ENCODE results near the gene RBM47.

RBM47 gene

DNA sequence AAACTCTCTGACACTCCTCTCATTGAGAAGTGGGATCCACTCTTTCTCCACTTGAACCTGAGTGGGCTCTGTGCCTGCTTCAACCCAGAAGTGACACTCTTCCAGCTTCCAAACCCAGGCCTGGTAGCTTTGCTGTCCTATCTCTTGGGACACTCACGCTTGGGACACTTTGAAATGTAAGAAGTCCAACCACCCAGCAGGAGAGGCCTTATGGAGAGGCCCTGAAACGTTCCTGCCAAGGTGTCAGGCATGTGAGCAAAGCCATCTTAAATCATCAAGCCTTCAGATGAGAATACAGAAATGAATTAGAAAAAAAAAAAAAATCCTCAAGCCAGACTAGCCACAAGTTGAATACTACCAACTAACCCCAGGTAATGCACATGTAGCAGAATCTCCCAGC, 30.2 kb downstream of the RBM47 start:
- no peak overlapping the region for H3K4me3 ChIP-seq (ENCODE audit: low read depth, low read length)
- ChIA-PET POLR2A (no interaction called here), CTCF (interaction anchor here (0.6 kb wide), 1 partner anchor 26 kb away, joined by 3 read pairs; no protein-coding TSS in a partner anchor)
- no peaks in the 10 kb centered on the region for H3K36me3 ChIP-seq (ENCODE audit: control insufficient read depth in 2 of 2, insufficient read depth in 1 of 2, low read length in 2 of 2)
- H3K27ac ChIP-seq (ENCODE audit: extremely low read depth, low read depth, low read length): no peak overlapping the region
- no peaks in the 10 kb centered on the region for H3K9me3 ChIP-seq (ENCODE audit: control insufficient read depth, insufficient read depth, low read depth, low read length)
- TF ChIP-seq ZNF610 (tag by site-specific recombination; IDR thresholded peaks at IDR 0.05; ENCODE audit: borderline replicate concordance): no peak
- TF ChIP-seq ZNF19 (tag by site-specific recombination; IDR thresholded peaks at IDR 0.05; ENCODE audit: low read depth): no peak
- TF ChIP-seq, protein P1, sequence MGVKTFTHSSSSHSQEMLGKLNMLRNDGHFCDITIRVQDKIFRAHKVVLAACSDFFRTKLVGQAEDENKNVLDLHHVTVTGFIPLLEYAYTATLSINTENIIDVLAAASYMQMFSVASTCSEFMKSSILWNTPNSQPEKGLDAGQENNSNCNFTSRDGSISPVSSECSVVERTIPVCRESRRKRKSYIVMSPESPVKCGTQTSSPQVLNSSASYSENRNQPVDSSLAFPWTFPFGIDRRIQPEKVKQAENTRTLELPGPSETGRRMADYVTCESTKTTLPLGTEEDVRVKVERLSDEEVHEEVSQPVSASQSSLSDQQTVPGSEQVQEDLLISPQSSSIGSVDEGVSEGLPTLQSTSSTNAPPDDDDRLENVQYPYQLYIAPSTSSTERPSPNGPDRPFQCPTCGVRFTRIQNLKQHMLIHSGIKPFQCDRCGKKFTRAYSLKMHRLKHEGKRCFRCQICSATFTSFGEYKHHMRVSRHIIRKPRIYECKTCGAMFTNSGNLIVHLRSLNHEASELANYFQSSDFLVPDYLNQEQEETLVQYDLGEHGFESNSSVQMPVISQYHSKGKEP (tag by site-specific recombination; IDR thresholded peaks at IDR 0.05): no peak
- TF ChIP-seq ZNF670 (tag by site-specific recombination; IDR thresholded peaks at IDR 0.05; ENCODE audit: low read depth): no peak
- TF ChIP-seq, protein P2, sequence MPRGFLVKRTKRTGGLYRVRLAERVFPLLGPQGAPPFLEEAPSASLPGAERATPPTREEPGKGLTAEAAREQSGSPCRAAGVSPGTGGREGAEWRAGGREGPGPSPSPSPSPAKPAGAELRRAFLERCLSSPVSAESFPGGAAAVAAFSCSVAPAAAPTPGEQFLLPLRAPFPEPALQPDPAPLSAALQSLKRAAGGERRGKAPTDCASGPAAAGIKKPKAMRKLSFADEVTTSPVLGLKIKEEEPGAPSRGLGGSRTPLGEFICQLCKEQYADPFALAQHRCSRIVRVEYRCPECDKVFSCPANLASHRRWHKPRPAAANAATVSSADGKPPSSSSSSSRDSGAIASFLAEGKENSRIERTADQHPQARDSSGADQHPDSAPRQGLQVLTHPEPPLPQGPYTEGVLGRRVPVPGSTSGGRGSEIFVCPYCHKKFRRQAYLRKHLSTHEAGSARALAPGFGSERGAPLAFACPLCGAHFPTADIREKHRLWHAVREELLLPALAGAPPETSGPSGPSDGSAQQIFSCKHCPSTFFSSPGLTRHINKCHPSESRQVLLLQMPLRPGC (tag by site-specific recombination; IDR thresholded peaks at IDR 0.05): no peak
- TF ChIP-seq, protein P3, sequence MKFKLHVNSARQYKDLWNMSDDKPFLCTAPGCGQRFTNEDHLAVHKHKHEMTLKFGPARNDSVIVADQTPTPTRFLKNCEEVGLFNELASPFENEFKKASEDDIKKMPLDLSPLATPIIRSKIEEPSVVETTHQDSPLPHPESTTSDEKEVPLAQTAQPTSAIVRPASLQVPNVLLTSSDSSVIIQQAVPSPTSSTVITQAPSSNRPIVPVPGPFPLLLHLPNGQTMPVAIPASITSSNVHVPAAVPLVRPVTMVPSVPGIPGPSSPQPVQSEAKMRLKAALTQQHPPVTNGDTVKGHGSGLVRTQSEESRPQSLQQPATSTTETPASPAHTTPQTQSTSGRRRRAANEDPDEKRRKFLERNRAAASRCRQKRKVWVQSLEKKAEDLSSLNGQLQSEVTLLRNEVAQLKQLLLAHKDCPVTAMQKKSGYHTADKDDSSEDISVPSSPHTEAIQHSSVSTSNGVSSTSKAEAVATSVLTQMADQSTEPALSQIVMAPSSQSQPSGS (tag by site-specific recombination; IDR thresholded peaks at IDR 0.05; ENCODE audit: low read depth): no peak
- TF ChIP-seq, protein P4, sequence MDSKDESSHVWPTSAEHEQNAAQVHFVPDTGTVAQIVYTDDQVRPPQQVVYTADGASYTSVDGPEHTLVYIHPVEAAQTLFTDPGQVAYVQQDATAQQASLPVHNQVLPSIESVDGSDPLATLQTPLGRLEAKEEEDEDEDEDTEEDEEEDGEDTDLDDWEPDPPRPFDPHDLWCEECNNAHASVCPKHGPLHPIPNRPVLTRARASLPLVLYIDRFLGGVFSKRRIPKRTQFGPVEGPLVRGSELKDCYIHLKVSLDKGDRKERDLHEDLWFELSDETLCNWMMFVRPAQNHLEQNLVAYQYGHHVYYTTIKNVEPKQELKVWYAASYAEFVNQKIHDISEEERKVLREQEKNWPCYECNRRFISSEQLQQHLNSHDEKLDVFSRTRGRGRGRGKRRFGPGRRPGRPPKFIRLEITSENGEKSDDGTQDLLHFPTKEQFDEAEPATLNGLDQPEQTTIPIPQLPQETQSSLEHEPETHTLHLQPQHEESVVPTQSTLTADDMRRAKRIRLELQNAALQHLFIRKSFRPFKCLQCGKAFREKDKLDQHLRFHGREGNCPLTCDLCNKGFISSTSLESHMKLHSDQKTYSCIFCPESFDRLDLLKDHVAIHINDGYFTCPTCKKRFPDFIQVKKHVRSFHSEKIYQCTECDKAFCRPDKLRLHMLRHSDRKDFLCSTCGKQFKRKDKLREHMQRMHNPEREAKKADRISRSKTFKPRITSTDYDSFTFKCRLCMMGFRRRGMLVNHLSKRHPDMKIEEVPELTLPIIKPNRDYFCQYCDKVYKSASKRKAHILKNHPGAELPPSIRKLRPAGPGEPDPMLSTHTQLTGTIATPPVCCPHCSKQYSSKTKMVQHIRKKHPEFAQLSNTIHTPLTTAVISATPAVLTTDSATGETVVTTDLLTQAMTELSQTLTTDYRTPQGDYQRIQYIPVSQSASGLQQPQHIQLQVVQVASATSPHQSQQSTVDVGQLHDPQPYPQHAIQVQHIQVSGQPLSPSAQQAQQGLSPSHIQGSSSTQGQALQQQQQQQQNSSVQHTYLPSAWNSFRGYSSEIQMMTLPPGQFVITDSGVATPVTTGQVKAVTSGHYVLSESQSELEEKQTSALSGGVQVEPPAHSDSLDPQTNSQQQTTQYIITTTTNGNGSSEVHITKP (tag by site-specific recombination; IDR thresholded peaks at IDR 0.05): no peak
- TF ChIP-seq, protein P5, sequence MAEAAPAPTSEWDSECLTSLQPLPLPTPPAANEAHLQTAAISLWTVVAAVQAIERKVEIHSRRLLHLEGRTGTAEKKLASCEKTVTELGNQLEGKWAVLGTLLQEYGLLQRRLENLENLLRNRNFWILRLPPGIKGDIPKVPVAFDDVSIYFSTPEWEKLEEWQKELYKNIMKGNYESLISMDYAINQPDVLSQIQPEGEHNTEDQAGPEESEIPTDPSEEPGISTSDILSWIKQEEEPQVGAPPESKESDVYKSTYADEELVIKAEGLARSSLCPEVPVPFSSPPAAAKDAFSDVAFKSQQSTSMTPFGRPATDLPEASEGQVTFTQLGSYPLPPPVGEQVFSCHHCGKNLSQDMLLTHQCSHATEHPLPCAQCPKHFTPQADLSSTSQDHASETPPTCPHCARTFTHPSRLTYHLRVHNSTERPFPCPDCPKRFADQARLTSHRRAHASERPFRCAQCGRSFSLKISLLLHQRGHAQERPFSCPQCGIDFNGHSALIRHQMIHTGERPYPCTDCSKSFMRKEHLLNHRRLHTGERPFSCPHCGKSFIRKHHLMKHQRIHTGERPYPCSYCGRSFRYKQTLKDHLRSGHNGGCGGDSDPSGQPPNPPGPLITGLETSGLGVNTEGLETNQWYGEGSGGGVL (tag by site-specific recombination; IDR thresholded peaks at IDR 0.05): no peak
- TF ChIP-seq, protein P6, sequence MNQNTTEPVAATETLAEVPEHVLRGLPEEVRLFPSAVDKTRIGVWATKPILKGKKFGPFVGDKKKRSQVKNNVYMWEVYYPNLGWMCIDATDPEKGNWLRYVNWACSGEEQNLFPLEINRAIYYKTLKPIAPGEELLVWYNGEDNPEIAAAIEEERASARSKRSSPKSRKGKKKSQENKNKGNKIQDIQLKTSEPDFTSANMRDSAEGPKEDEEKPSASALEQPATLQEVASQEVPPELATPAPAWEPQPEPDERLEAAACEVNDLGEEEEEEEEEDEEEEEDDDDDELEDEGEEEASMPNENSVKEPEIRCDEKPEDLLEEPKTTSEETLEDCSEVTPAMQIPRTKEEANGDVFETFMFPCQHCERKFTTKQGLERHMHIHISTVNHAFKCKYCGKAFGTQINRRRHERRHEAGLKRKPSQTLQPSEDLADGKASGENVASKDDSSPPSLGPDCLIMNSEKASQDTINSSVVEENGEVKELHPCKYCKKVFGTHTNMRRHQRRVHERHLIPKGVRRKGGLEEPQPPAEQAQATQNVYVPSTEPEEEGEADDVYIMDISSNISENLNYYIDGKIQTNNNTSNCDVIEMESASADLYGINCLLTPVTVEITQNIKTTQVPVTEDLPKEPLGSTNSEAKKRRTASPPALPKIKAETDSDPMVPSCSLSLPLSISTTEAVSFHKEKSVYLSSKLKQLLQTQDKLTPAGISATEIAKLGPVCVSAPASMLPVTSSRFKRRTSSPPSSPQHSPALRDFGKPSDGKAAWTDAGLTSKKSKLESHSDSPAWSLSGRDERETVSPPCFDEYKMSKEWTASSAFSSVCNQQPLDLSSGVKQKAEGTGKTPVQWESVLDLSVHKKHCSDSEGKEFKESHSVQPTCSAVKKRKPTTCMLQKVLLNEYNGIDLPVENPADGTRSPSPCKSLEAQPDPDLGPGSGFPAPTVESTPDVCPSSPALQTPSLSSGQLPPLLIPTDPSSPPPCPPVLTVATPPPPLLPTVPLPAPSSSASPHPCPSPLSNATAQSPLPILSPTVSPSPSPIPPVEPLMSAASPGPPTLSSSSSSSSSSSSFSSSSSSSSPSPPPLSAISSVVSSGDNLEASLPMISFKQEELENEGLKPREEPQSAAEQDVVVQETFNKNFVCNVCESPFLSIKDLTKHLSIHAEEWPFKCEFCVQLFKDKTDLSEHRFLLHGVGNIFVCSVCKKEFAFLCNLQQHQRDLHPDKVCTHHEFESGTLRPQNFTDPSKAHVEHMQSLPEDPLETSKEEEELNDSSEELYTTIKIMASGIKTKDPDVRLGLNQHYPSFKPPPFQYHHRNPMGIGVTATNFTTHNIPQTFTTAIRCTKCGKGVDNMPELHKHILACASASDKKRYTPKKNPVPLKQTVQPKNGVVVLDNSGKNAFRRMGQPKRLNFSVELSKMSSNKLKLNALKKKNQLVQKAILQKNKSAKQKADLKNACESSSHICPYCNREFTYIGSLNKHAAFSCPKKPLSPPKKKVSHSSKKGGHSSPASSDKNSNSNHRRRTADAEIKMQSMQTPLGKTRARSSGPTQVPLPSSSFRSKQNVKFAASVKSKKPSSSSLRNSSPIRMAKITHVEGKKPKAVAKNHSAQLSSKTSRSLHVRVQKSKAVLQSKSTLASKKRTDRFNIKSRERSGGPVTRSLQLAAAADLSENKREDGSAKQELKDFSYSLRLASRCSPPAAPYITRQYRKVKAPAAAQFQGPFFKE (tag by site-specific recombination; IDR thresholded peaks at IDR 0.05; ENCODE audit: borderline replicate concordance): no peak
- TF ChIP-seq KLF10 (tag by site-specific recombination; IDR thresholded peaks at IDR 0.05): no peak
- TF ChIP-seq ZNF830 (tag by site-specific recombination; IDR thresholded peaks at IDR 0.05; ENCODE audit: low read depth): no peak
- TF ChIP-seq, protein P7, sequence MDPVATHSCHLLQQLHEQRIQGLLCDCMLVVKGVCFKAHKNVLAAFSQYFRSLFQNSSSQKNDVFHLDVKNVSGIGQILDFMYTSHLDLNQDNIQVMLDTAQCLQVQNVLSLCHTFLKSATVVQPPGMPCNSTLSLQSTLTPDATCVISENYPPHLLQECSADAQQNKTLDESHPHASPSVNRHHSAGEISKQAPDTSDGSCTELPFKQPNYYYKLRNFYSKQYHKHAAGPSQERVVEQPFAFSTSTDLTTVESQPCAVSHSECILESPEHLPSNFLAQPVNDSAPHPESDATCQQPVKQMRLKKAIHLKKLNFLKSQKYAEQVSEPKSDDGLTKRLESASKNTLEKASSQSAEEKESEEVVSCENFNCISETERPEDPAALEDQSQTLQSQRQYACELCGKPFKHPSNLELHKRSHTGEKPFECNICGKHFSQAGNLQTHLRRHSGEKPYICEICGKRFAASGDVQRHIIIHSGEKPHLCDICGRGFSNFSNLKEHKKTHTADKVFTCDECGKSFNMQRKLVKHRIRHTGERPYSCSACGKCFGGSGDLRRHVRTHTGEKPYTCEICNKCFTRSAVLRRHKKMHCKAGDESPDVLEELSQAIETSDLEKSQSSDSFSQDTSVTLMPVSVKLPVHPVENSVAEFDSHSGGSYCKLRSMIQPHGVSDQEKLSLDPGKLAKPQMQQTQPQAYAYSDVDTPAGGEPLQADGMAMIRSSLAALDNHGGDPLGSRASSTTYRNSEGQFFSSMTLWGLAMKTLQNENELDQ (tag by site-specific recombination; IDR thresholded peaks at IDR 0.05; ENCODE audit: low read depth): no peak
- TF ChIP-seq ZNF623 (tag by site-specific recombination; IDR thresholded peaks at IDR 0.05): no peak
- TF ChIP-seq, protein P8, sequence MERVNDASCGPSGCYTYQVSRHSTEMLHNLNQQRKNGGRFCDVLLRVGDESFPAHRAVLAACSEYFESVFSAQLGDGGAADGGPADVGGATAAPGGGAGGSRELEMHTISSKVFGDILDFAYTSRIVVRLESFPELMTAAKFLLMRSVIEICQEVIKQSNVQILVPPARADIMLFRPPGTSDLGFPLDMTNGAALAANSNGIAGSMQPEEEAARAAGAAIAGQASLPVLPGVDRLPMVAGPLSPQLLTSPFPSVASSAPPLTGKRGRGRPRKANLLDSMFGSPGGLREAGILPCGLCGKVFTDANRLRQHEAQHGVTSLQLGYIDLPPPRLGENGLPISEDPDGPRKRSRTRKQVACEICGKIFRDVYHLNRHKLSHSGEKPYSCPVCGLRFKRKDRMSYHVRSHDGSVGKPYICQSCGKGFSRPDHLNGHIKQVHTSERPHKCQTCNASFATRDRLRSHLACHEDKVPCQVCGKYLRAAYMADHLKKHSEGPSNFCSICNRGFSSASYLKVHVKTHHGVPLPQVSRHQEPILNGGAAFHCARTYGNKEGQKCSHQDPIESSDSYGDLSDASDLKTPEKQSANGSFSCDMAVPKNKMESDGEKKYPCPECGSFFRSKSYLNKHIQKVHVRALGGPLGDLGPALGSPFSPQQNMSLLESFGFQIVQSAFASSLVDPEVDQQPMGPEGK (tag by site-specific recombination; IDR thresholded peaks at IDR 0.05): no peak
- TF ChIP-seq ZNF747 (tag by site-specific recombination; IDR thresholded peaks at IDR 0.05): no peak
- H3K4me1 ChIP-seq (ENCODE audit: control insufficient read depth, insufficient read depth, low read length): no peaks in the 10 kb centered on the region
